GM21447 (cell line): ENCODE data around the gene TIMP3.

Source experiments
- ATAC-seq: cut with Tn5 transposase; IDR thresholded peaks from one replicate; pipeline ENCODE4 v1.9.1; 2021; ENCODE audit not compliant: unreplicated experiment

TIMP3 gene

DNA sequence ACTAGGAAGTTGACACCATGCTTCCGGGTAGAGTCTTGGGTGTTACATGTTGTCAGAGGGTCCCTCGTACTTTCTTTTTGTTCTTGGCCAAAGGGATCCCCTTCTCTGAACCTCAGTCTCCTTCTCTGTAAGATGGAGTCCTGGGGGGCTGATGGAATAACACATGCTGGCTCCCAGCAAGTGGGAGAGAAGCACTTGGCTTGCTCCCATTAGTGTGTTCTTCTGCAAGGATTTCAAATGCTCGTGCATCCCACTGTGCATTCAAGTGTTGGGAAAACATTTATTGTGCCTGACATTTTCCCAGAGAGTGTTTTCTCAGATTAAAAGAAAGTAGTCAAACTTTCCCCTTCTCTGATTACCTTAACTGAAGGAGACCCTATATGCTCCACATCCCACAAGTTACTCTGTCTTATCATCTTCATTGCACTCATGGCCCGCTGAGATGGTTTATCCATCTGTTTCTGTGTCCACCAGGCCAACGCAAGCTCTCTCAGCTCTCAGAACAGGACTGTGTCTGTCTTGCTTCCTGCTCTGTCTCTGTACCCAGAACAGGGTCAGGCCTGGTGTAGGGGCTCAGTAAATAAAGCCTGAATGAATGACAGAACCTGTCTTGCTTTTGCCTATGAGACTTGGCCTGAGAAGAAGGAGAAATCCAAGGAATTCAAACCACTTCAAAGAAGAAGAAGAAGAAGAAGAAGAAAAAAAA is 16.0 kb upstream of the TIMP3 start:
- no peak for ATAC-seq

DNA sequence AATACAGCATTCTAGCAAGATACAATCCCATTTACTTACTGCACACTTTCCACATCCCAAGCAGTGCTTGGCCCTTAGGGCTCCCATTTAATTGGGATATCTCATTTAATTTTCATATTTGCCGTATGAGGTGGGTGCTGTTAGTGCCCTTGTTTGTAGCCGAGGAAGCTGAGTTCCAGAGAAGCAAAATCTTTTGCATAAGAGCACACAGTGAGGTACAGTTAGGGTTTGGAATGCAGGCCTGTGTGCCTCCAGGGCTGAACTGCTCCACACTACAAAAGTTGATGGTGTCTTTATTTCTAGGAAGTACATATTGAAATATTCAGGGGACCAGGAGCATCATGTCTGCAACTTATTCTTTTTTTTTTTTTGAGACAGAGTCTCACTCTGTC is 15.5 kb upstream of the TIMP3 start:
- no peak for ATAC-seq

DNA sequence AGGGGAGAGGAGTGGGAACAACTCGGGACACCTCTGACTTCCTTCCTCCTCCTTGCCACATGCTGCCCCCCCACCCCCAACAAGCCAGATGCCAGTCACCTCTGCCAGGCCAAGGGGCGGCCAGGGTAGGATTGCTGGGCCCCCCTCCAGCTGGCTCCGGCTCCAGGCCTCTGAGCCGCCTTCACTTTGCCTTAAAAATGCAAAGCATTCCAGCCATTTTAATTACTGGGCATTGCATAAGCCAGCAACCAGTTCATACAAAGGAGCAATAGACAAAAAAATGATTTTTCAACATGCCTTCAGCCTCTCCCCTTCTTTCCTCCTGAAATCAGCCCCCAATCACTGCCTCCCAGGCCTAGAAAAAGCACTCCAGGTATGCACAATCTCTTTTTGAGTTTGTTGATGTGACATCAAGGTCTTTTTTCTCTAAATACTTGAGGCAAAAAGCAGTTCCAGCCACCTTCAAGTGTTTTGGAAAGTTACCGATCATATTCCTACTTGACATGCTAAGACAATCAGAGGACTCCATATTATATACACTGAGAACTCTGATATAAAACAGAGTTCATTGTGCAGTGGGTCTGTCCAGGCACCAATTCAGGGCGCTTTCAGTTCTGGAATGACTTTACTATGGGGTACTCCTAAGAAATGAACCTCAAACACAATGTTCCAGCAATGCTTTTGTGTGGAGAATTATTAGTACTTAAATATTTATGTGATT is 12.4 kb upstream of the TIMP3 start:
- no peak for ATAC-seq

DNA sequence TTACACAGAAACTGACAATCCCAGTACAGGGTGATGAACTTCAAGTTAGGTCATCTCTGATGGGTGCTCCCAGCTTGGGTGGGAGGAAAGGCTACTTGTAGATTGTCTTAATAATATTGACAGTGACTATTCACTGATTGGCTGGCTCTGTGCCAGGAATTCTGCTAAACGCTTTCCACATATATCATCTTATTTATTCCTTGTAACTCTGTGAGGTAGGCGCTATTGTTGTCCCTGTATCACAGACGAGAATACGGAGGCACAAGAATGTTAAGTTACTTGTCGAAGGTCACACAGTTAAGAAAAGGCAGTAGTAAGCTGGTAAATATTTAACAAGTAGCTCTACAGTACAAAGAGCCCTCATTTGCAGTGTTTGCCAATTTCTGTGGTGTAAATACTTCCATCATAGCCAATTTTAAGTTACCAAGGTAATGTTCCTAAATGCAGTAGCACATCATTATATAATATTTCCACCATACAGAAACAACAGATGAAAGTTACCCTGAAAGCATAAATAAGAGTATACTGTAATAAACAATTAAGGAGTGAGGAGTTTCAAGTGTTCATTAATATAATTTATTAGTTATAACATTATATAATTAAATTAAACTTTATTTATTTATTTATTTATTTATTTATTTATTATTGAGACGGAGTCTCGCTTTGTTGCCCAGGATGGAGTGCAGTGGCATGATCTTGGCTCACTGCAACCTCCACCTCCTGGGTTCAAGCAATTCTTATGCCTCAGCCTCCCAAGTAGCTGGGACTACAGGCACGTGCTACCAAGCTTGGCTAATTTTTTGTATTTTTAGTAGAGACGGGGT is 11.5 kb upstream of the TIMP3 start:
- ATAC-seq, result no peak

DNA sequence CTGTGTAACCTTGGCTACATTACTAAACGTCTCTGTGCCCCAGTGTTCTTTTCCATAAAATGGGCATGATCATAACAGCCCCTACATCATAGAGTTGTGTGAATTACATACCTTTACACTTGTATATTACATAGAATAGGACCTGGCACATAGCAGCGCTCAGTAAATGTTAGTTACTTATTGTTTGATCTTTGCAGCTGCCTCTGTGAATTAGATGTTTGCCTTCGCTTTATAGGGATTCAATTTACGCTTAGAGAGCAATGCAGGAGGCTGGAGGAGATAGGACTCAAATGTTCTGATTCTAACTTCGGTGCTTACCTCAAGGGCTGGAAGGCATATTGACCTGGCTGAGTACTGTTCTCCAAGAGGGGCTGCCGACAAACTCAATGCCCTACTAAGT is 10.4 kb upstream of the TIMP3 start:
- ATAC-seq, result no peak

DNA sequence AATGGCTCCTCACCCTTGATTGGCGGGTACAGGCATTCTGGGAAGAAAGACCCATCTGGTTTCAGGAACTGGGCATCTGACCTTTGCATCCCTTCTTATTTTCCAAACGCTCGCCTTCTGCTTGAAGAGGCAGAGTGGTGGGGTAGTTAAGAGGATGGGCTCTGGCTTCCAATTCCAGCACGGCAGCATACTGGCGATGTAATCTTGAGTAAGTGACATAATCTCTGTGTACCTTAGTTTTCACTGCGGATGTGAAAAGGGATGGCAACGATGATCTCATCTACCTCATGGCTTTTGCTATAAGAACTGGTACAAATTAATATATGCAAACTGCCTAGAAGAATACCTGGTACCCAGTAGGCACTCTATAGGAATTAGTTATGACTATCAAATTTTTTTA is 10.0 kb upstream of the TIMP3 start:
- no peak for ATAC-seq

DNA sequence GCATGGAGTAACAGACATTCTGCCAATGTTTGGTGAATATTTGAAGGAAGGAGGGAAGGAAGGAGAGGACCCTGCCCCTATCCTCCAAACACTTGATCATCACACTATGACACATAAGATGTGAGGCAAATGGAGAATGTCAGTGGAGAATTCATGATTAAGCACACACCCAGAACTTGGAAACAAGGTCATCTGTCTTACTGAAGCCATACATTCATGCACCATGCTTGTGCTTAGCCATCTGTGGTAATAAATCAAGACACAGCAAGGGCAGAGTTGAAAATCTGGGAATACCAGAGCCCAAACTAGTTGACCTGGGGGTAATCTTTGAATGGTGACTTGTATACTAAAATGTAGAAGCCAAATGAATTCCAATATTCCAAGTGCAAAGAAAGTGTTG is 7.9 kb upstream of the TIMP3 start:
- ATAC-seq, result no peak

DNA sequence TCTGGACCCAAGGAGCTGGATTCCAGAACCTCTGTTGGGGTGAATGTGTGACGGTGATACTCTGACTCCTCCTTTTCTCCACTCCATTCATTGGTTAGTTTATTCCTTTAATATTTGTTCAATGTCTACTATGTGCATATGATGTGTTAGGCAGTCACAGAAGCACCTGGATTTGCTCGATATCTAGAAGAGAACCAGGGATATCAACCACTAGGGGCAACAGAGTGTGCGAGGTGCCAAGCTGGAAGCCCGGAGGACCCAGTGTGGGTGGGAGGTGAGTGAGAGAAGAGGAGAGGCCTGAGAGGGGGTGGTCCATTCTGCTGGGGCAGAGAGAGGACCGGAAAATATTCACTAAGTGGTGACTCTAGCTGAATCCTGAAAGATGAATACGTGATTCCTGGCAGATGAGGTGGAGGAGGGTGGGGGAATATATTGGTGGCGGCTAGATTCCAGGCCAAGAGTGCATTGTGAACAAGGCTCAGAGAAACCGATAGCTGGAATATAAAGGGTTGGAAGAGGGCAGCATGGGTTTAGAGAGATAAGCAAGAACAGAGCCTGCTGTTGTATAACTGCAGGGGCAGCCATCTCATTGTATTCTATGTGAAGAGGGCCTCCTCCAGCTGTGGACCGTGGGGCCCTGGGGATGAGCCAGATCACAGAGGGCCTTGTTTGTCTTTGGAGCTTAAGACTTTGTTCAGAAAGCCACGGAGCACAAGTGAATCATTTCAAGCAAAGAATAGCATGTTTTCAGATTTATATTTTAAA is 6.9 kb upstream of the TIMP3 start:
- no peak for ATAC-seq

DNA sequence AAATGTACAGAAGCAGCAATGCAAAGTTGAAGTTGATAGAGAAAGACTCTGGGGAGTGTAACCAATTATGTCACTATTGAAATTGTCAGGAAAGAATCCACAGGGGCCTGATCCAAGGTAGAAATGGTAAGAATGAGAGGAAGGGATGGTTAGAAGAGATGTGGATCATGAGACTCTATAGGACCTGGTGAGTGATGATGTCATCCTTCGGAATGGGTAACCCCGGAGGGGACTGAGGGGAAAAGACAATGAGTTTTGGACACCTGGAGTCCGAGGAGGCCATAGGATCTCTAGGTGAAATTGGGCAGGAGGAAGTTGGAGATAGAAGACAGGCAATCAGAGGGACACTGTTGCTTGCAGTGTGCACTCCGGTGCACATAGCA is 6.3 kb upstream of the TIMP3 start:
- ATAC-seq, result no peak

DNA sequence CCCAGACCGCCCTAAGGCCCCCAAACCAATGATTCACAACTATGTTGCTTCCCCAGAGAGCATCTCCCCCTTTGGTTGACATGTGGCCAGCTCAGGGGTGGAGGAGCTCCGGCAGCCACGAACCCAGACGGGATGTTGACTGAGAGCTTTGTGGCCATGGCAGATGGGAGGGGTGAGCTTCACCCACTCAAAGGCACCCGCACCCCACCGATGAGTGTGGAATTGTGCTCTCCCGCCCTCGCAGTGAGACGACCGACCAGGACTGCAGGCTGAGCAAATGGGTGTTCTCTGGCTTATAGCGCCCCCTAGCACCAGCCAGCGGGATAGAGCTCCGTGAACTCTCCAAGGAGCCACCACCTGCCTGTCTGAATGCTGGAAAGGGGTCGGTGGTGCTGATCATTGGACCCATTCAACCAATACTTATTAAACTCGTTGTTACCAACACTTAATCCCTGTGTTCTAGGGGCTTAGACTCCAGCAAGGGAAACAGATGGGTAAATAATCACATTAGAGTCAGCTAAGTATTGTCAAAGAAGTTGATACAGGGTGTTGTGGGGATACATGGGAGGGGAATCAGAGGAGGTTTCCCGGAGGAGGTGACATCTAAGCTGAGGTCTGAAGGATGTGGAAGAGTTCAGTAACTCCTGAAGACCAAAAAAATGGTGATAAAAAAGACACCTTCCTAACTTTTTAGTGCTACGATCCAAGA is 4.5 kb upstream of the TIMP3 start:
- ATAC-seq, result no peak

DNA sequence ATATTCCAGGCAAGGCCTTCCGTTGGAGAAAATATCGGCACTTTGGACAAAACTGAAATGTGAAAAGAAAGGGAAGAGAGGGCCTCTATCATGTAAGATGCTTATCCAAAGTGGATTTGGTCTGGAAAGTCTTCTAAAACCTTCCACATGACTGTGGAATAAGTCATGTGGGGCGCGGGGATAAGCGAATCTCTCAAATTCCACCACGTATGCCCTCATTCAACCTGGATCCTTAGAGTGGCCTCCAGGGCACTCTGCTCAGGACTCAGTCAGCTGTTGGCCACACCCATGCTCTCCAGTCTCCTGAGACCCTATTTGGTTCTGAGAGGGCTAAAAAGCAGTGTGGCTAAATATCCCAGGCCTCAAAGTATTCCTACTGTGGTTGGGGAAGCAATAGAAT is 2.0 kb upstream of the TIMP3 start:
- ATAC-seq, result no peak

DNA sequence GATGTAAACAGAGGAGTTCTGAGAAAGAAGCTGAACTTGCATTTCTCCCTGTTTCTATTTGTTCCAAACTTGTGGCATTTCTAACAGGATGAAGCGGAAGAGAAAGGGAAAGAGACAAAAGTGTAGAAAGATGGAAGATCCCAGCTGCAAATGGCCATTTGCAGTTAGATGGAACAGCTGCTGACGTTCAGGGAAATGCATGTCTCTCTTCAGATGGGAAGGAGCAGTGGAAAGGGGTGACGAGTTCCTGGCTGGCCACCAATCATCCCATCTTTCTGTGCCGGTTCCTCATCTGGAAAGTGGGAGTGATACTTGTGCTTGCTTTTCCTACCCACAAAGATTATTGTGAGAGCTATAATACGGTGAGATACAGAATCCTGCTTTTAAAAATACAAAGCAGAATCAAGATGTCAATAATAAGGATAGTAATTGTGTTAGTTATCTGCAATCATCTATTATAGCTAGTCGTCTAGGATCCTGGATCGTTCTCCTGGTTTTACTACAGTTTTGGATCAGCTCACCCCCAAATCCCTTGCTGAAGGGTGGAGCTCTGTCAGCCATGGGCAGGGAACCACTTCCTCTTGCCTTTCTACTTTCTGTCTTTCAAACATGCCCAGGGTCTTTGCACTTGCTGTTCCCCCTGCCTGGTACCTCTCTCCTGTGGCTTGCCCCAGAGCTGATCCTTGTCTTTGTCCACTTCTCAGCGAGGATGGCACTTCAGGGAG is 1.2 kb upstream of the TIMP3 start:
- no peak for ATAC-seq

DNA sequence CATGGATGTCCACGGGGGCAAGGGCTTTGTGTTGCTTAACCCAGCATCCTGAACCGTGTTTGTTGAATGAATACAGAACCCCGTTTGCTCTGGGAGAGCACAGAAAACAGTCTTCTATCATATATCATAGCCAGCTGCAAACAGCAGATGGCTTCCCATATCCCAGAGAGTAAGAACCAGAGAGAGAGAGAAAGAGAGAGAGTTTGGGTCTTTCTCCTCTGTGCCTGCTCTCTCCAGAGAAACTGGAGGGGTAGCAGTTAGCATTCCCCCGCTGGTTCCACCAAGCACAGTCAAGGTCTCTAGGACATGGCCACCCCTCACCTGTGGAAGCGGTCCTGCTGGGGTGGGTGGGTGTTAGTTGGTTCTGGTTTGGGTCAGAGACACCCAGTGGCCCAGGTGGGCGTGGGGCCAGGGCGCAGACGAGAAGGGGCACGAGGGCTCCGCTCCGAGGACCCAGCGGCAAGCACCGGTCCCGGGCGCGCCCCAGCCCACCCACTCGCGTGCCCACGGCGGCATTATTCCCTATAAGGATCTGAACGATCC is 440 bp upstream of the TIMP3 start:
- no peak for ATAC-seq

DNA sequence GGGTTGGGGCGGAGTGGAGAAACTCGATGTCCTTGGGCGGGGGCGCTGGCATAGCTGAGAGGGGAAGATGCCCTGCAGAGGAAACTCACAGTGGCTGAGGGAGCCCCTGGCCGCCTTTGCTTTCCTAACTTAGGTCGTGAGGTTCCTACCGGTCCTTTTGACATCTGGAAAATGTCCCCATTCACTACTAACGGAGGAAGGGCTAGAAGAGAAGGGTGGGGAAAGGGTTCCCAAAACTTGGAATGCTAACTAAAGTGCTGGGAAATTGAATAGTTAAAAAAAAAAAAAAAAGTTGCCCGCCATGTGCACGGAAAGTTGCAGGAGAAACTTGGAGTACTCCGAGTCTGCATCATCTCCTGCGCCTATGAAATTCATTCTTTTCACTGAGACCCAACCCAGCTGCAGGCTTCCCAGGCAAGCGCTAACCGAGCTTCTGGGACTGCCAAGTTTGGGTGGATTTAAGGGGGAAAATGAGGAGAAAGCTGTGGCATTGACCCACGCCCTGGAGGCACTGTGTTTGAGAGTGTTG is 796 bp downstream of the TIMP3 start:
- ATAC-seq, result no peak

DNA sequence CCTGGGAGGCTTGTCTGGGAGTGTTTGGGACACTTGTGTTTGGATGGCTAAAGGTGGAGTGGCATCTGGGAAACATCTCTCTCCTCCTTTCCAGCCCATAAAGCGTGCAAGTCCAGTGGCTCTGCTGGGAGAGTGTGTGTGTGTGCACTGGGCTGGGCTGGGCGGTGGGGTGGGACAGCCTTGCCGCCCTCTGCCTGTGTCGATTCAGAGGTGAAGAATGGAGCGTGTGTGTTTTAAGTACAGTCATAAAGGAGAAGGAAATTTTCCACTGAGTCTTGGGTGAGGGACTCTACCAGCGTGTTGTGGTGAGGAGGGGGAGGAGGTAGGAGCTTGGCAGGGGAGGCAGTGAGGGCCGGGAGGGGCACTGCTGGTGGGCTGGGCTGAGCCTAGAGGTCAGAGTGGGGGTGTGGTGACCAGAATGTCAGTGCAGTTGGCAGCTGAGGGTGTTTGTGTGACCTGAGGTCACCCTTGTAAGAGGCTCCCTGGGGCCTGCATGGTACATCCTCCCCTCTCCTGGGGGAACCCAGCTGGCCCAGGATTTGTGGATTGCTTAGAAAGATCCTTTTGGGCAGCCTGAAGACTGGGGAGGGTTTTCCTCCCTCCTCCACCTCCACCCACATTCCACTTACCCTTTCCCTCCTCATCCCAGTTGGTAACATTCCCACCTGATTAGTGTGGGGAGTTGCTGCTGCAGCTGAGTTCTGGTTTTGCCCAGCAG is 1.7 kb downstream of the TIMP3 start:
- no peak for ATAC-seq

DNA sequence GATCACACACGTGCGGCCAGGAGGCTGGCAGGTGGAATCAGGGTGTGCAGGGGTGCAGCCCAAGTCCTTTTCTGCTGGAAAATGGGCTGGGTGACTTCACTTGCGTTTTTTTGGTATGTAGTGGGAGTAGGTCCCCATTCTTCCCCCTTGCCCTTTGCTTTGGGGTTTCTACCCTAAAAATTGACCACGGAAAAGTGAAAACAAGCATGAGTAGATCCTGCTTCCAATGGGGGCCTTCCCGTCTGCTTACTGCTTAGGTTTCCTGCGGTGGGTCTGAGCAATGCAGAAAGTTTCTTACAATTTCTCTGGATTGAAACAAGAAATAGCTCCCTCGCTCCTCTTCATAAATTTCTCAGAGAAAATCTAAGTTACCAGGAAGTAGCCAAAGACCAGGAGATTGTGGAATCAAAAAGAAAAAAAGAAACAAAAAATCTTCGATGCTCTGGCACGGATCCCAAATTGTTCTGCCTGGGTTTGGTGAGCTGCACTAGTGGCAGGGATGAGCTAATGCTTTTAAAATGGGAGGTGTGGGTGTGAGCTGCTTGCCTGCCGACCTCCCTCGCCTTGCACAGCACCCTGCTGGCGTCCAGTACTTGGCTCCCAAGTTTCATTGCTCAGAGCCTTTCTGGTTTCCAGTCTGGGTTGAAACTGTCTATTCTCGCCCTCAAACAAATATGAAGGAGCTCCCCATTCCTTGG is 2.4 kb downstream of the TIMP3 start:
- no peak for ATAC-seq

DNA sequence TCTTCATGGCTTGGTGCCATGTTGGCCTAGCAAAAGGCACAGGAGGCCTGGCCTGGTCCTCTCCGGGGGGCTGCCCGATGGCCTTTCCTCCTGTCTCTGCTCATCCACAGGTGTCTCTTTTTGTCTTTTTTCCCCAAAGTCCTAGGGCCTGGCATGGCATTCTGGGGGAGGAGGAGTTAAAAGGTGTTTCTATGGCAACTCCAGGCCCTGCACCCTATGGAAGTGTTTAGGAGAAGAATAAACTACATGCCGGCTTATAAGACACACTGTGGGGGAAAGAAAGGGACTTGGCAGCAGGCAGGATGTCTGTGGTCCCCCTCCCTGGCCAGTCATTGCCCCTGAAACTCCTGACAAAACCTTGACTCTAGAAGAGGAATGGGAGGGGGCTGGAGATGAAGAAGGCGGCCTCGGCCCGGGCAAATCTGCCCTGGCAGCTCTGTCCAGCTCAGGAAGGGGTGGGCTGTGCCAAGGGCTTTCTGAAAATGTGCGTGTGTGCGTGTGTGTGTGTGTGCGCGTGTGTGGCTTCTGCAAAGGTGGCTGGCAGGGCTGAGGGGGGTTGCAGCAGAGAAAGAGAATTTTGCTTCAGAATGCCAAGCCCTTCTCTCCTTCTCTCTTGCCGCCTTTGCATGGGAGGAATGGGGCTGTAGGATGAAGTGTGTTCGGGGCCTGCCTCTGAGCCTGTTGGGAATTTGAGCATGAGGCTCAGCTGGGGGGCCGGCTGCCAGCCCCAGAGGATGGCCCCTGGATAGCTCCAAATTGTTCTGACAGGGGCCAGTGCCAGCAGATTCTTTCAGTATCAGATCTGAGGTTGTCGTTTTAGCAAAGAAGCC is 3.2 kb downstream of the TIMP3 start:
- no peak for ATAC-seq
